IPS-NIHi7 (cell line): ENCODE results near the gene RAET1G.
"Not testable (repeated sequence)": the region's sequence is repeated elsewhere in the genome, so short reads cannot be mapped to it uniquely, and the experiment has no call there.

Experiments
- DNase-seq: peaks from one replicate; pipeline ENCODE4 v3.0.0; 2012; ENCODE audit warnings: mixed read lengths; ENCODE audit errors: extremely low spot score

Gene RAET1G

DNA sequence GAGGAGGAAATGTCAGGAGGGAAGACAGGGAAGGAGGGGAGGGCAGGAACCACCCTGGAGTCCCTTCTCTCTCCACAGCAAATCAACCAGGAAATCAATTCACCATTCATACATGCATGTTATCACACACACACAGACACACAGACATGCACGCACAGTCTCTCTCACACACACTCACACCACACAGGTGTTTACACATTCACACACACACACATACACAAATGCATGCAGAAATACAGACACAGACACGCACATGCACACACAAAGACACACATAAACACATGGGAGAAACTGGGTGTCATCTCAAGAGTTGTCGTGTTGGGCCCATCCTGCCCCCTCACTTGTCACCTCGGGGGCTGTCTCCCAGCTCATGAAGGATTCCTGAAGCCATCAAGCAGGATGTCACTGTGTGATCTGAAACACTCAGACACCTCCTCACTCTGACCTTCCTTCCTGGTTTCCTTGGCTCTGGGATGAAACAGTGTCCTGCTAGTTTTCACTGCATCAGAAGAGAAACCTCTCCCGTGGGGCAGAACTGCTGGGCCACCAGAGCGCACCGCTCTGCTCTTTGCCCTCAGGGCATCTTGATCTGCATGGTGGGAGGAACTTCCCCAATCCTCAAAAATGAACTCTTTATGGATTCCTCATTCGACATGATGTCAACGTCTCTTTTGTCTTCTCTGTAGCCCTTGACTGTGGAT lies 9.2 kb downstream of the RAET1G start:
- no peak for DNase-seq

GRCh38 chr6:149913085-149913484 lies 9.8 kb downstream of the RAET1G start:
- DNase-seq: no peak

DNA sequence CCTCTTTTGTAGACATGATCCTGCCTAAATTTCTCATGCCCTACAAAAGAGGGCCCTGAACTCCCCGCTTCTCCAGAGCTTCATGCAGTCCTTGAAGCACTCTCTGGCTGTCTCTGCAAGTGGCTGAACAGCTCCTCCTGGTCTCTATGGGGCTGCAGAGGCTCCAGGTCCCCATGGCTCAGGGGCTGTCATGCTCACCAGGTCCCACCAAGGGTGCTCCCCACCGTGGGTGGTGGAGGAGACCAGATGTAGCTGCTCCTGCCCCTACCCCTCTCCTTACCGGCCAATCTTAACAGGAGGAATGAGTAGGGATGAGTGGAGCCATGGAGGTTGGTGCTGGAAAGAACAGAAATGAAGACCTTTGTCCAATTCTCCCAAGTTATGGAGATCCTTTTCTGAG lies 10.2 kb downstream of the RAET1G start:
- not testable (repeated sequence) for DNase-seq

- DNase-seq: no peak
These were observed 12.2 kb downstream of the RAET1G start for GRCh38 chr6:149910721-149911151.

DNA sequence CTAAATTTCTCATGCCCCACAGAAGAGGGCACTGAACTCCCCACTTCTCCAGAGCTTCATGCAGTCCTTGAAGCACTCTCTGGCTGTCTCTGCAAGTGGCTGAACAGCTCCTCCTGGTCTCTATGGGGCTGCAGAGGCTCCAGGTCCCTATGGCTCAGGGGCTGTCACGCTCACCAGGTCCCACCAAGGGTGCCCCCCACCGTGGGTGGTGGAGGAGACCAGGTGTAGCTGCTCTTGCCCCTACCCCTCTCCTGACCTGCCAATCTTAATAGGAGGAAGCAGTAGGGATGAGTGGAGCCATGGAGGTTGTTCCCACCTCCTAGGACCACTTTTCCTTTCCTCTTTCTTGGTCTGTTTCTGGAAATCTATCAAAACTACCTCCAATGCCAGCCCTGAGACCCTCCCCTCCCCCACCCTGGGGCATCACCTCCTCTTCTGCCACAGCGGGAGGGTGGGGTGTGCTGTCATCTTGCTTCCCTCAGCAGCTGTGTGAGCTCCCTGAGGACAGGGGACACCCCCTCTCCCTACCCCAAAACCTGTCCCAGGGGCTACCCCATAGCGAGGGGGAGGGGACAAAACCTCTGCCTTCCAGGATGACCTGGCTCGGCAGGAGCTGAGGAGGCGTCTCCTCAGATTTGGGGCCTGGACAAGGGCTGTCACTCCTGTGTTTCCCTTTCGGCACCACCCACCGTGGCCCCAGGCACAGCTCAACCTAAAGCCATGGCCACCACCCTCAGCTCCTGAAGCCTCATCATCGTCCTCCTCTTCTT lies 13.0 kb downstream of the RAET1G start:
- DNase-seq: no peak

DNA sequence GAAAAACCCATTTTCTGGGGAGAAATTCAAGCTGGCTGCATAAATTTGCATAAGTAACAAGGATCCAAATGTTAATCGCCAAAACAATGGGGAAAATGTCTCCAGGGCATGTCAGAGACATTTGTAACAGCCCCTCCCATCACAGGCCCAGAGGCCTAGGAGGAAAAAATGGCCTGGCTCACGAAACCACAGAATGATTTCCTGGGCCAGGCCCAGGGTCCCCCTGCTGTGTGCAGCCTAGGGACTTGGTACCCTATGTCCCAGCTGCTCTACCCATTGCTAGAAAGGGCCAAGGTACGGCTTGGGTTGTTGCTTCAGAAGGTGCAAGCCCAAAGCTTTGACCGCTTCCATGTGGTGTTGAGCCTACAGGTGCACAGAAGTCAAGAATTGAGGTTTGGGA lies 14.4 kb downstream of the RAET1G start:
- DNase-seq: not testable (repeated sequence)

GRCh38 chr6:149907317-149907716 lies 15.6 kb downstream of the RAET1G start:
- no peak for DNase-seq

- no peak for DNase-seq
These were observed 16.5 kb downstream of the RAET1G start for GRCh38 chr6:149906405-149906804.

GRCh38 chr6:149905911-149906371 lies 17.0 kb downstream of the RAET1G start:
- DNase-seq: no peak

DNA sequence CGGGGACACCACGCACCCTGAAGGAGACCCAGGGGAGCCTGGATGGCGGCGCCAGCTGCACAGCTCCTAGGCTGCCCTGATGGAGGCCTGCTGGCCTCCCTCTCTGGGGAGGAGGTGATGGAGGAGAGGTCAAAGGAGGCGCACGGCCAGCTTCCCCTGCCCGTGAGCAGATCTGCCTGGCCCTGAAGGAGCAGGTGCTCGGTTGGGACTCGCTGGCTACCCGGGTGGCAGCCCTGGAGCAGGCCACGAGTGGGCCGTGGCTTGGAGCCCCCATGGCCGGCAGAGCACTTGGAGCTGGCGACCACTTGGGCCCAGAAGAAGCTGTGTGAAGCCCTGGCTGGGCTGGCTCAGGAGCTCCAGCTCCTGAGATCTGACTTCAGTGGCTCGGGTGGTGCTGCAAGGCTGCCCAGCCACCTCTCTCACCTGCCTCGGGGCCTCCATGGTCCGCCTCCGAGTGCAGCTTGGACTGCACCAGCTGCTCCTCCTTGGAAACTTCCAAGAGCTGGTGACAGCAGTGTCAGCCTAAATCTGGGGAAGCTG lies 17.5 kb downstream of the RAET1G start:
- no peak for DNase-seq

GRCh38 chr6:149904661-149905370 lies 18.1 kb downstream of the RAET1G start:
- no peak for DNase-seq

- no peak for DNase-seq
These were observed 18.8 kb downstream of the RAET1G start for GRCh38 chr6:149903938-149904611.

DNA sequence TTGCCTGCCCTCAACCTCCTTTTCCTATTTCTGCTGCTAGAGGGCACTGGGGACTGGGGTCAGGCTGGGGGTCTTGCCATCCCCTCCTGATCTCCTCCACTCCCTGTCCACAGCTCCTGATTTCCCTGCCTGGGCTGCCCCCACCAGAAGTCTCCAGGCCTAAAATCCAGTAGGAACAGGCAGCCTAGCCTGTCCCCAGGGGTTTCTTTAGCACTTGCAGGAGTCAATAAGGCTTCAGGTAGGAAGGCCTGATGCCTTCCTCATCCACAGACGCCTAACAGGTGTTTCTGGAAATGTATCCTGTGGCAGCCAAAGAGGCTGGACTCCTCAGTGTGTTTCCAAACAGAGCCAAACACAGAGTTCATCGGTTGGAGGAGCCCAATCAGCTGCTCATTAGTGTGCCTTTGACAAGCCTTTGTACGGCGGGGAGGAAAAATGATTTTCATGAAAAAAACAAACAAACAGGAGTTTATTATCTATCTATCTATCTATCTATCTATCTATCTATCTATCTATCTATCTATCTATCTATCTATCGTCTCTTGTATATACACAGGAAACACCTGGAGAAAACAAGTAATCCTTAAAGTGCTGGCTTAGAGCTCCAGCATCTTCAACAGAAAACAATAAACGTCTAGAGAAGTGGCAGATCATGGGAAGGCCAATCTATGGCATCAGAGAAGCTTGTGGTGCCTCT lies 21.3 kb downstream of the RAET1G start:
- DNase-seq: no peak

DNA sequence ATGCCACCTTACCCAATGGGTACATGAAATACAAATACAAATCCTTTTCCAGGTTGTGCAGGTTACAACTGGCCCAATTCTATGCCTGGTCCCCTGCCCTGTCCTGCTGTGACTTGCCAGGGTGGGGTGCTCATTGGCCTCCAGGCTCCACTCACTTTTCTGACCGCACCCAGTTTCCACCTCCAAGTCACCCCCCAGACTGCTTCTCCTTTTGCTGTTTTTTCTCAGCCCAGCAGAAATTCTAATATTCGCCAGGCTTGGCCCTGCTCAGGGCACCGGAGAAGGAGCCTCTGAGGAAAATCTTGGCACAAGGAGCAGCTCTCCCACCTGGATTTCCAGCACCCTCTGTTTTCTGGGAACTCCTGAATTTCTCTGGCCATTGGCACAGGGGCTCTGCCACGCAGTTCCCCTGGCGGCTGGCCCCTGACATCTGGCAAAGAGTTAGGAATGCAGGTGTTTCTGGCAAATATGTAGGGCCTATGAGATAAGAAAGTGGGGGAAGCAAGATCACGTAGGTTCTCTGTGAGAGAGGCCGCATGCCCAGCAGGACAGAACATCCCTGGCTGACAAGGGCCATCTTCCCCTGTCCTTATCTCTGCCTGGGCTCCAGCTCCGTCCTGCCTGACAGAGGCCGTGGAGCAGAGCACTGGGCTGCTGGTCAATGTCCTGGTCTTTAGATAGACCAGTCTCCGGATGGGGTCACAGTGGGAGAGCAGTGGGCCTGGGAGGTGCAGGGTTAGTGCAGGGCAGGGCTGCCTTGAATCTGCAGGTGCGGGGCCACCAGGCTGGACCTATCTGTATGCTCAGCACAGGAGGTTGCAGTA lies 22.1 kb downstream of the RAET1G start:
- no peak for DNase-seq

- no peak for DNase-seq
These were observed 22.8 kb downstream of the RAET1G start for GRCh38 chr6:149899926-149900619.

GRCh38 chr6:149899486-149899885 lies 23.4 kb downstream of the RAET1G start:
- no peak for DNase-seq

DNA sequence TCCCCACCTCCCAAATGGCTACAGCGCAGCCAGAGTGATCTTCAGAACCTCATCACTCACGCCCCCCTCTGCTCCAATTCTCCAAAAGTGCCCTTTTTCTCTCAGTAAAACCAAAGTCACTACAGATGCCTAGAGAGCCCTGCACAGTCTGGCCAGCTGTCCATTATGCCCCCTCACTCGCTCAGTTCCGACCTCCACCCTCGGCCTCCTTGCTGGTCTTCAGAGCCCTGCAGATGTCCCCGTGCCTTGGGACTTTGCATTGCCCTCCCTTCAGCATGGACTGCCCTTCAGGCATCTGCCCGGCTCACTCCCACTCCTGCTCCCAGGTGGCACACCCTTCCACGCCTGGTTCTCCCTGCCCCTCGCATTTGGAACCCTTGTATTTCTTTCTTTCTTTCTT lies 24.0 kb downstream of the RAET1G start:
- no peak for DNase-seq

GRCh38 chr6:149897855-149898744 lies 24.8 kb downstream of the RAET1G start, which contains the start of gene RAET1E:
TSS of gene RAET1E (minus strand) at chr6:149898113. CDS start at chr6:149890901, 7,212 bp downstream.
- DNase-seq: no peak
